EL (cell line): ENCODE results near the gene SMAP1.

ENCODE experiments used
- DNase-seq: peaks from one replicate; pipeline ENCODE4 v3.0.0-alpha.2; 2016

SMAP1 gene

GRCh38 chr6:70667711-70668498 lies at the start of gene SMAP1:
Gene SMAP1 (plus strand): TSS chr6:70667883. CDS start chr6:70668024, 141 bp downstream.
- peak; percentile 90 for DNase-seq

GRCh38 chr6:70620746-70621145 lies 46.9 kb upstream of the SMAP1 start:
- no peak for DNase-seq

DNA sequence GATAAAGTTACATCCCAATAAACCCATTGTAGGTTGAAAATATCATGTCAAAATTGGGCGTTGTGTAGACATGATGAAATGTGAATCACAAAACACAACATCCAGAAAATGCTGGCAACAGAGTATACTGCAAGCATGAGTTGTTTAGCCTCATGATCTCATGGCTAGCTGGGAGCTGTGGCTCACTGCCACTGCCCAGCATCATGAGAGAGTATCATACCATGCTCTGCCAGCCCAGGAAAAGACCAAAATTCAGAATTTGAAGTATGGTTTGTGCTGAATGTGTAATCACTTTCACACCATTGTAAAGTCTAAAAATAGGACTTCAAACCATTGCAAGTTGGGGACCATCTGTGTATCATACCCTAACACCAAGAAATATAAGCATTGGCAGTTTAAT lies 45.2 kb upstream of the SMAP1 start:
- DNase-seq: no peak

- no peak for DNase-seq
These were observed 42.2 kb upstream of the SMAP1 start for GRCh38 chr6:70625436-70625835.

DNA sequence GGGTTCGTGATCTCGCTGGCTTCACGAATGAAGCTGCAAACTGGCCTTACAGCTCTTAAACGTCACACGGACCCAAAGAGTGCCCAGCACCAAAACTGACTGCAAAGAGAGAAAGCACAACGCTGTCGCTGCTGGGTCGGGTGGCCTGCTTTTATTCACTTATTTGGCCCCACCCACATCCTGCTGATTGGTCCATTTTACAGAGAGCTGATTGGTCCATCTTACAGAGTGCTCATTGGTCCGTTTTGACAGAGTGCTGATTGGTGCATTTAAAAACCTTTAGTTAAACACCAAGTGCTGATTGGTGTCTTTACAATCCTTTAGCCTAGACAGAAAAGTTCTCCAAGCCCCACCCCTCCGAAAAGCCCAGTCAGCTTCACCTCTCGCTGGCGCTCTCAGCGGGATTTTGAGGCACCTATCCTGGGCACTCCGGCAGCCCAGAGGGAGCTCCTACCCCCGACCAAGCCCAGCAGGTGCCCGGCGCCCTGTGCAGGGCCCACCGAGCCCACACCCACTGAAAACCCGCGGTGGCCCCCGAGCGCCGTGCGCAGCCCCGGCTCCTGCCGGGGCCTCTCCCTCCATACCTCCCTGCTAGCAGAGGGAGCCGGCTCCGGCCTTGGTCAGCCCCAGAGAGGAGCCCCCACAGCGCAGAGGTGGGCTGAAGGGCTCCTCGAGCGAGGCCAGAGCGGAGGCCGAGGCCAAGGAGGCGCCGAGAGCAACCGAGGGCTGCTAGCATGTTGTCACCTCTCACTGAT lies 40.0 kb upstream of the SMAP1 start:
- DNase-seq: no peak

GRCh38 chr6:70629929-70630328 lies 37.8 kb upstream of the SMAP1 start:
- DNase-seq: no peak

- DNase-seq: no peak
These were observed 33.8 kb upstream of the SMAP1 start for GRCh38 chr6:70633870-70634269.

DNA sequence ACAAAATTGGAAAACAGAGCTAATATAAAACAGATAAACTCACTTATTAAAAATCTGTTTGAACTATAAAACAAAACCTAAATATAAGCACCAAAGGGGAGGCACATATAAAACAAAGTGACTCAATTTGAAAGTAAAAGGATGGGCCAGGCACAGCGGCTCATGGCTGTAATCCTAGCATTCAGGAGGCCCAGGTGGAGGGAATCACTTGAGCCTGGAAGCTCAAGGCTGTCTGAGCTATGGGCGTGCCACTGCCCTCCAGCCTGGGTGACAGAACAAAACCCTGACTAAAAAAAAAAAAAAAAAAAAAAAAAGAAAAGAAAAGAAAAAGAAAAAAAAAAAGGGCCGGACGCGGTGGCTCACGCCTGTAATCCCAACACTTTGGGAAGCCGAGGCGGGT lies 31.1 kb upstream of the SMAP1 start:
- DNase-seq: no peak

DNA sequence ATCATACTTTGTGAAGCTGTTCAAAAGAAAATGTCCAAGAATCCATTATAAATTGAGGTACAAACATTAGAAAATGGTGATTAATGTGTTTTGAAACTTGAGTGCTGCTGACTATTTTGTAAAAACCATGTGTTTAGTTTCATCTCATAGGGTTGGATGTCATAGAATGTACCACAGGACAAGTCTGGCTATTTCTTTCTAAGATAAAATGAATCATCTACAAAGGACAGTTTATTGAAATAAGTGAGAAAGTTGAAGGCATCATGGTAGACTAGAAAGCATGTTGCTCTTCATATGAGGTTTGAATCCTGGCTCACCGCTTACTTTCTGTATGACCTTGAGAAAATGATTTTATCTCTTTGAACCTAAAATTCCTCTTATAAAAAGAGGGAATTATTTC lies 29.2 kb upstream of the SMAP1 start:
- no peak for DNase-seq

- DNase-seq: no peak
These were observed 16.3 kb upstream of the SMAP1 start for GRCh38 chr6:70651326-70651905.

- no peak for DNase-seq
These were observed 15.5 kb upstream of the SMAP1 start for GRCh38 chr6:70652216-70652615.

GRCh38 chr6:70657706-70658105 lies 10.0 kb upstream of the SMAP1 start:
- no peak for DNase-seq

DNA sequence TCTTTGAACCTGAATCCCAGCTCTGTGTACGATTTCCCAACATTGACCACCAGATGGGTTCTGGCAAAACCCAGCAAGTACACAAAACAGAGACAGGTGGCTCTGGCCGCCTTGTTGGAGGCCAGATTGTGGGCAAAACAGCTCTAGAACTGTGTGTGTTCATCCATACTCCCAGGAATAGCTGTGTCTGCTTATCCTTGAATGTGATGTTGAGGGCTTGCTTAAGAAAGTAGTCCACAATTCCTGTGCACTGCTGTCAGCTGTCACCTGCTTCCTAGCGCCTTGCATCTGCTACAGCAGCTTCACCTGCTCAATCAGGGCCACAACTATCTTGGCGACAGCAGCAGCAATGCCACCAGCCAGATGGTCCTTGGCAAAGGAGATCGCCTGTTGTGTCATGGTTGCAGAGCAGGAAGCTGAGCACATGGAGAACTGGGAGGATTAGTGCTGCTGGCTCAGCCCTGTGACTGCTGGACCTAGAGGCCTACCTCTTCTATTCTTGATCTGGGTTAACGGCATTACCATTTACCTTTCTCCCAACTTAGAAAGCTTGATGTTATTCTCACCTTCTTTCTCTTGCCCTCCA lies 3.7 kb upstream of the SMAP1 start:
- DNase-seq: no peak

DNA sequence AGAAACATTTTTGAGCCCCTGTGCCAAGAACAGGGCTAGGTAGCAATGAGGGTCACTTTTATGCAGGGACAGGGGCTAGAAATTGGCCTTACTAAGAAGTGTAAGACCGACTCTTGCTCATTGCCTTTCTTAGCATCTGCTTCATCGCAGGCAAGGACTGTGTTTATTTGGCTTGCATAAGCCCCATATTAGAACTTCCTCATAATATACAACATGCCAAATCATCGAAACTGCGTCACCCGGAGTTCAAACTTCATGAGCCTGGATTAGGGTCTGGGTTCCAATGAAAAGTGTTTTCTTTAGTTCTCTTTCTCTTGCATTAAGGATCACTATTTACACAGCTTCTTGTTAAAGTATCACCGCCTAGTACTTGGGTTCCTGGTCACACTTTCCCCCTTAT lies 977 bp upstream of the SMAP1 start:
- DNase-seq: no peak

DNA sequence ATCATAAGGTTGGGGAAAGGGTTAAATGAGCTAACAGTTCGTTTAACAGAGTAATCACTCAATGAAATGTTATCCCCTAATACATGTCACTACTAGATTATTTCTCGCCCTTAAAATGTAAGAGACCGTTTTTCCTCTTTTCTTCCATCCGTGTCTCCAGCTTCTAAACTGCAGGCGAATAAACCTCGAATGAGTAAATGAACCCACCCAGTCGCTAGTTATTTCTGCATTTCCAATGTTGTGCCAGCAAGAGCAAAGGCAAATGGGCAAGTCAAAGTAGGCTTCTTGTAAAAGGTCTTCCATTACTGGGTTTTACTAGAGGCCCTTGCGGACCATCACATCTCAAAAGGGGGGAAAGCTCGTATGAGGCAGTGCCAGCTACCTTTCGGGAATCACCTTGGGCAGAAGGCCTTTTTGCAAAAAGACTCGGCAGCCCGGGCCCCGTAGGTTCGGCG lies 400 bp upstream of the SMAP1 start:
- no peak for DNase-seq

- peak; percentile 60 for DNase-seq
These were observed 773 bp downstream of the SMAP1 start for GRCh38 chr6:70668499-70668812.

DNA sequence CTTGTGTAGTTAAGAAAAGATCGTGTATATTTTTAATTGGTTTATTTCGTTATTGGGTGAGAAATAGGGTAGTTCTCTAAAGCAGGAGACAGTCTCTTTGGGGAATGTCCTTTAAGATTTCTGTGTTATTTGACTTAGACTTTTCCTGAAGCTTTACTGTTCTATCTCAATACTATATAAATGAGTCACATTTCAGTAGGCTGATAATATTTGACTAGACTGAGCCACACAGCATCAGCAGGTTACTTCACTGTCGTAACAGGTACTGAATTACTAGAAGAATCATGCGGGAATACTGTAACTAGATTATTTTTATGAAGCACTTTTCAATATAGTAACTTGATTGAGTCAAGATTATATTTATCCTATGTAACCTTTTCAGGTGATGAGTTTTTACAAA lies 1.4 kb downstream of the SMAP1 start:
- DNase-seq: no peak

DNA sequence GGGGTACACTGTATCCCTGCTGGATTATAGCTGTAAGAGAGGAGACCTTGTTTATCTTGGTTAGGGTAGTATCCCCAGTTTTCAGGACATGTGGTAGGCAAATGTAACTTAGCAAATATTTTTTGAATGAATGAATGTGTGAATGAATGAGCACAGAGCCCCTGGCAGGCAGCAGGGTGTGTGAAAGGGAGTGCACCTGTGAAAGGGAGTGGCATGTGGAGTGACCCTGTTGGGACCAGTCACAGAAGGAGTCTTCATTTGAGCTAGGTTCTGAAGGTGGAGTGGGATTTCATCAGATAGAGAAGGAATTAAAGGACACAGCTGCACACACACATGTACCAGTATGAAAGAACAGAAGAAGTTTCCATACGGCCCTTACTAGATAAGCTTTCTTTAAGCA lies 4.9 kb downstream of the SMAP1 start:
- DNase-seq: no peak

DNA sequence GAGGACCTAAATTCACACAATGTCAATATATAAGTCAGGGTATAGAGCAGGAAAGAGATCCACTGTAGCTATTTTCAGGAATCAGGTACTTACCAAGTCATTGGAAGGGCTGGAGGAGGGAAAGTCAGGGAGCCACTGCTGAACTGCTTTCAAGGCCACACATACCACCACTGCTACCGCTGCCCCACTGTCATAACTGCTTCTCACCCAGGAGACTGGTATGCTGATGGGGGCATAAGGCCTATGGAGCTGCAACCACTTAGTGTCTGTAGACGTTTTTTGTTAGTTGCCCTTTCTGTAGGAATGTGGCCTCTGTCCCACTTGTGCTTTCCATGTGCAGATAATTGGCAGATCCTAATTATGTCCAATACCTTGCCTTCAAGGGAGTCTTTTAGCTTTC lies 5.4 kb downstream of the SMAP1 start:
- DNase-seq: no peak

- peak; percentile 53 for DNase-seq
These were observed 5.9 kb downstream of the SMAP1 start for GRCh38 chr6:70673601-70674000.

DNA sequence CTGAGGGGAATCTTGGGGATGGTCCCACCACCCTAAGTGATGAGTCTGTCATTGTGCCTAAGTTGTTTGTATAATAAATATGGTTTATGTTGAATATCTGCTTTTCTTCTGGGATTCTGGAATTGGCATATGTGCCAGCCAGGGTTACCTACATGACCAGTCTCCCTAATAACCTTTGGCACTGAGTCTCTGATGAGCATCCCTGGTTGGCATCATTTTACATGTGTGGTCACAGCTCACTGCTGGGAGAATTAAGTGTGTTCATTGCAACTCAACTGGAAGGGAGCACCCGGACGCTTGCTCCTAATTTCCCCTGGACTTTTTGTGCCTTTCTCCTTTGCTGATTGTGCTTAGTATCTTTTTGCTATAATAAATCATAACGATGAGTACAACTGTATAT lies 8.1 kb downstream of the SMAP1 start:
- no peak for DNase-seq

DNA sequence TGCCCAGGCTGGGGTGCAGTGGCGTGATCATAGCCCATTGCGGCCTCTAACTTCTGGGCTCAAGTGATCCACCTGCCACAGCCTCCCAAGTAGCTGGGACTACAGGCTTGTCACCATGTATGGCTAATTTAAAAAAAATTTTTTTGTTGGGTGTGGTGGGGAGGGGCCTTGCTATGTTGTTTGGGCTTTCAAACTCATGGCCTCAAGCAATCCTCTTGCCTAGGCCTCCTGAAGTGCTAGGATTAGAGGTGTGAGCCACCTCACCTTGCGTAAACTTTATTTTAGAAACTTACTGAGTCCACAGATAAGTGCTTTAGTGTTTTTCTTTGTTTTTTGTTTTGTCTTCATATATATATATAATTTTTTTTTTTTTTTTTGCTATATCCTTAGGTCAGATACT lies 9.1 kb downstream of the SMAP1 start:
- no peak for DNase-seq

DNA sequence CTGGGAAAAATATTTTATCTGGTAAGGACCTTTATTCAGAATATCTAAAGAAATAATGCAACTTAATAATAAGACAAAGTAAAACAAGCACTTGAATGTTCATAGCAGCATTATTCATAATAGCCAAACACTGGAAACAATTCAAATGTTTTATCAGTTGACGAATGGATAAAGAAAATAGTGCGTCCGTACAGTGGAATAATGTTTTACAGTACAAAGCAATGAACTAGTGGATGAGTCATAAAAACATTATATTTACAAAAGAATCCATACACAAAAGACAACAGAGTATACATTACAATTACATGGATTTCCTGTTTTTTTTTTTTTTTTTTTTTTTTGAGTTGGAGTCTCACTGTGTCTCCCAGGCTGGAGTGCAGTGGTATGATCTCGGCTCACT lies 12.7 kb downstream of the SMAP1 start:
- DNase-seq: no peak
